ENCODE measurements around the gene NBPF20. TPM values are rescaled to one million over a fixed set of nuclear protein-coding genes. Genes with fewer than 3 reads are reported as not detected.

NBPF20 gene, protein sequence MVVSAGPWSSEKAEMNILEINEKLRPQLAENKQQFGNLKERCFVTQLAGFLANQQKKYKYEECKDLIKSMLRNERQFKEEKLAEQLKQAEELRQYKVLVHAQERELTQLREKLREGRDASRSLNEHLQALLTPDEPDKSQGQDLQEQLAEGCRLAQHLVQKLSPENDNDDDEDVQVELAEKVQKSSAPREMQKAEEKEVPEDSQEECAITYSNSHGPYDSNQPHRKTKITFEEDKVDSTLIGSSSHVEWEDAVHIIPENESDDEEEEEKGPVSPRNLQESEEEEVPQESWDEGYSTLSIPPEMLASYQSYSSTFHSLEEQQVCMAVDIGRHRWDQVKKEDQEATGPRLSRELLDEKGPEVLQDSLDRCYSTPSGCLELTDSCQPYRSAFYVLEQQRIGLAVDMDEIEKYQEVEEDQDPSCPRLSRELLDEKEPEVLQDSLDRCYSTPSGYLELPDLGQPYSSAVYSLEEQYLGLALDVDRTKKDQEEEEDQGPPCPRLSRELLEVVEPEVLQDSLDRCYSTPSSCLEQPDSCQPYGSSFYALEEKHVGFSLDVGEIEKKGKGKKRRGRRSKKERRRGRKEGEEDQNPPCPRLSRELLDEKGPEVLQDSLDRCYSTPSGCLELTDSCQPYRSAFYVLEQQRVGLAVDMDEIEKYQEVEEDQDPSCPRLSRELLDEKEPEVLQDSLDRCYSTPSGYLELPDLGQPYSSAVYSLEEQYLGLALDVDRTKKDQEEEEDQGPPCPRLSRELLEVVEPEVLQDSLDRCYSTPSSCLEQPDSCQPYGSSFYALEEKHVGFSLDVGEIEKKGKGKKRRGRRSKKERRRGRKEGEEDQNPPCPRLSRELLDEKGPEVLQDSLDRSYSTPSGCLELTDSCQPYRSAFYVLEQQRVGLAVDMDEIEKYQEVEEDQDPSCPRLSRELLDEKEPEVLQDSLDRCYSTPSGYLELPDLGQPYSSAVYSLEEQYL (N-terminal part only)
- 1 to 10 TPM; 1.3 TPM for total RNA-seq

DNA sequence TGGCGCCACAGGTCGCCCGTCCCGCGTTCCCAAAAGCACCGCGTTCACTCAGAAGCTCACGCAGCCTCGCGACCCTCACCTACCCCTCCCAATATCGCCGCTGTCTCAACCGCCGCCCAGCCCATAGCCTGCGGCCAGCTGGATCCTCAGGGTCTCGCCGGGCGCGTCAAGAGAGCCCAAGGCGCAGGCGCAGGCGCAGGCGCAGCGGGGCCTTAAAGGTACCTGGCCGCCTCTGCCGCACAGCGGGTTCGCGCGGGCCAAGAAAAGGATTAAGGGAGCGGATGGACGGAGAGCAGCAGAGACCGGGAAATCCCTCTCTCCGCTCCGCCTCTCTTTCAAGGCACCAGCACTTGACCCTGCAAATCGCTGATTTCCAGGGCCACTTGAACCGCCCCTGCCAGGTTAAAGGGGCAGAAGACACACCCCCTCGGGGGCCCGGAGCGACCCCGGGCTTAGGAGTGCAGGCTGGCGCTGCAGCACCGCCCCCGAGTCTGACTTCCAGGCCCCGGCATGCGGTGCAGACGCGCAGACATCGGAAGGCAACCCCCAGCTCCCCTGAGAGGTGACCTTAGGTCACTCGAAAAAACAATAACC lies at the start of gene NBPF20:
TSS of gene NBPF20 (minus strand) at position 168 of the 594 bp plus-strand sequence. CDS start 20,331 bp downstream, outside the sequence.

Other genes starting within 250 kb of the NBPF20 start
- gene PPIAL4D, start 183.4 kb downstream of the NBPF20 start, total RNA-seq: not detected
- gene GPR89A, start 182.4 kb upstream of the NBPF20 start, total RNA-seq: 10 to 100 TPM; 30.8 to 33.4 TPM